Stimulated activated naive CD4-positive, alpha-beta T cell (primary cell): ENCODE results near the gene ATP2B2.

Experiments
- DNase-seq, 6 experiments: peaks; one replicate each; lab custom pipeline; 2025; lab: John Stamatoyannopoulos, UW

The ATP2B2 gene

DNA sequence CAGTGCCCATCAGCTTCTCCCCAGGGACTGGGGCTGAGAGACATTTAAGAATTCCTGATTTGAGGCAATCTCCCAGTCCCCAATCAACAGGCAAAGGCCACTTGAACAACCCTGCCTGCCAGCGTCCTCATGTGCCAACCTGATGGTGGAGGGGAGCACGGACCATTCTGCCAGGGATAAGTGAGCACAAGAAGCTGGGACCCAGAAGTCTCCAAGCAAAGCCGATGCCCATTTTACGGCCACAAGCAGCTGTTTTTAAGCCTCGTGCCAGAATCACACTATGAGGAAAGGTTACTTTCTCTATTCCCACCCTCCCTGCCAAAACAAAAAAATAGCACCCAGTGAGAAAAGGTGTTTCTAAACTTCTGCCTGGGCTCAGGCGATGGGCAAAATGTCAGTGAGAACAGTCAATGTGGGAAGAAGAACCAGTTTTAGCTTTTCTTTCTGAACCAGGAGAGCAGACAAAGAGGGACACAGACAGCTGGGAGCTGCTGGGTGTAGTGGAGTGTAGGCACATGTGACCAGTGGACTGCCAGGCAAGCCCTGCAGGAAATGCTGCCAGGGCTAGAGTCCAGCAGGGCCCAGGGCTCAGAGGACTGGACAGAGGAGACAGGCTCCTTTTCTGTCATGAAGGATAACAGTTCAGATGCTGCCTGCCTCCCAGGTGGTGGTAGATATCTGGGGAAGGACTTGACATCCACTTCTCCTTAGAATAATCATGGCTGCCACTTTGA, 57.7 kb downstream of the ATP2B2 start:
- no peak for DNase-seq

DNA sequence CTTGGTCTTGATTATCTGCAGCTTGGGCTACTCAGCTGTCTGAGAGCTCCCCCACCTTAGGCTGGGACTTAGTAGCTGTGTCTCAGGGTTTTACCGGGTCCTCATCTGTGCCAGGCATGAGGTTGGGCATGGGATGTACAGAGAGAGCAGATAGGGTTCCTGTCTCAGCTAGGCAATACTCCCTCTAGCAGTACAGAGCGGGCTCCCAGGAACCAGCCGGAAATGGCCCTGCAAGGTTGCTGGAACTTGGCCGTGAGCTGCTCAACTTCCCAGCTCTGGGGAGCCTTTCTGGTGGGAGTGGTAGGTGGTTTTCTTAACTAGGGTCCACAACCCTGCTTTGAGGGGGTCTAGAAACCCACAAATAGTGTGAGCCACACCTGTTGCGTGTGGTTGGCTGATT, 58.3 kb downstream of the ATP2B2 start:
- DNase-seq, result no peak

DNA sequence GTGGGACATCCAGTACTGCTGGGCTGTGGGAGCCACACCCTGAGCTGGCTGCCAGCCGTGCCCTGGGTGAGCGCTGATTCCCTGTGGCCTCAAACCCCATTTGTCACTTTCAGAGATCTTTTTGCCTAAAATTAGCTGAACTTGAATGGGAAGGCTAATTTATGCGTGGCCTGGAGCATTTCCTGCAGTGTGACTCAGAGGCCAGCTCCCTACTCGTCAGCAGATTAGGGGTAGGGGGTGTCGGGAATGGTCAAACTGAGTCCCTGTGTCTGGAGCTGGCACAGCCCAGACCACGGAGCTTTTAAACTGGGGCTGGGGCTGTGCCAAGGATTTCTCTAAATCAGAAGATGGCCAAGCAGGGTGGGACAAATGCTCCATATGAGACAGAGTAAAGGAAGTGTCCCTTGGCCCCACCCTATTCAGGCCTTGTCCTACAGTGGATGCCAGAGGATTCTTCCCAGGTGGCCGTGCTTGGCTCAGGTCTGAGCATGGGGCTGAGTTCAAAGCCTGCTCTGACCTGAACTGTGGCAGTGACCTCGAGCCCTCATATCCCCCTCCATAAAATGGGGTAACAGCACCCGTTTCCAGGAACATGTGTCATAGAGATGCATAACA, 59.7 kb downstream of the ATP2B2 start:
- DNase-seq, result no peak

DNA sequence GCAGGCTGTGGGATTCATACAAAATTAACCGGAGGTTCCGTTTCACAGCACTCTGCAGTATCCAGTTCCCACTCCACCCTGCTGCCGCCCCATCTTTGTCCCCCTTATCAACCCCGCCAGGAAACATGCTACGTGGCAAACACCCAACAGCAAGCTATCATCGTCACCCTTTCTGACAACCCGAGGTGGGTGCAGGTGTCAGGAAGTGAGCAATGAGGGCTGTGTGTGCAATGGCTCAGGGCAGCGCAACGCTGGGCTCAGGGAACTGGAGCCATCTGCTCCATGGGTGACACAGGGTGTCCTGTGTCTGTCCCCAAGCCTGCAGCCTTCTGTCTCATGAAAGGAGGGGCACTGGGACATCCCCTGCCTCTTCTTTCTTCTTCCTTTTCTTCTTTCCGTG, 60.9 kb downstream of the ATP2B2 start:
- no peak for DNase-seq

DNA sequence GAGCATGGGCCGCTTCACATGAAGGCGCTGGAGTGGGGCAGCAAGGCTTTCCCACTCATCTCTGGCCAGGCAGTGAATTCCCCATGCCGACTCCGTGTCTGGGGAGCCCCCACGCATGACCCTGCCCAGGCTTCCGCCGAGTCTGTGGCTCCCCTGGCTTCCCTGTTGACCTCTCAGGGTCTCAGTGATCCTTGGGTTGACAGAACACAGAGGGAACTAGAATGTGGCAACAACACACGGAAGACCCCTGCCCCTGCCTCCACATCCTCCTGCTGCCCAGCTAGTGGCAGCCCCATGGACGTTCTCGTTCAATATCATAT, 61.3 kb downstream of the ATP2B2 start:
- DNase-seq, result no peak

DNA sequence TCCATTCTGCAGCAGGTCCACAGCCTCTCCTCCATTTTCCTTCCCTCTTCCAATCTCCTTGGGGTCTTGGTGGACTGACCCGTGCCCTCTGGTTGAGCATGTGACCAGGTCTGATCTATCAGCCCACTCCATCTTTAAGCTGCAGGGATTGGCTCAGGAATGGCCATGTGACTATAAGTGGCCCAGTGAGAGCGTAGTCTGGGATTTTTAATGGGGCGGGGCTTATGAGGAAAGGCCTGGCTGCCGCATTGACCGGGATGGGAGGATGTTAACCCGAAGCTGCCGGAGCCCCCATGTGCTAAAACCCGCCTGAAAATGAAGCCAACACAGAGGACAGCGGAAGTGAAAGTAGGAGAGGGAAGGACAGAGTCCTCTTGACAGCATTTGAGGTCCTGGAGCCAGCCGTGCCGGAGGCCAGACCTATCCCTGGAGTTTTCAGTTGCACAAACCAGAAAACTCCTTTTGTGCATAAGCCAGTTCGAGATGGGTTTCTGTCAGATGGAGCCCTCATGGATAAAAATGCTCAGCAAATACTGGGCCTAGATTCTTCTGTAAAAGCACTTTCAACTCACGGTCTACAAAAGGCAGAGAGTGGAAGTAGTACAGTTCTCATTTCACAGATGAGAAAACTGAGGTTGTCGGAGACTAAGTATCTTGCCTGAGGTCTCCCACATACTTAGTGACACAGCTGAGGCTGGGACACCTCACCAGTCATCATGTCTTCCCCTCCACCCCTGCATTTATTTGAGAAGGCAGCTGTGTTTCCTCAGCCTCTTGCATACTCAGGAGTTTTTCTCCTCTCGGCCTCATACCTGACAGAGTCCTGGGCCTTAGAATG, 61.9 kb downstream of the ATP2B2 start:
- no peak for DNase-seq

DNA sequence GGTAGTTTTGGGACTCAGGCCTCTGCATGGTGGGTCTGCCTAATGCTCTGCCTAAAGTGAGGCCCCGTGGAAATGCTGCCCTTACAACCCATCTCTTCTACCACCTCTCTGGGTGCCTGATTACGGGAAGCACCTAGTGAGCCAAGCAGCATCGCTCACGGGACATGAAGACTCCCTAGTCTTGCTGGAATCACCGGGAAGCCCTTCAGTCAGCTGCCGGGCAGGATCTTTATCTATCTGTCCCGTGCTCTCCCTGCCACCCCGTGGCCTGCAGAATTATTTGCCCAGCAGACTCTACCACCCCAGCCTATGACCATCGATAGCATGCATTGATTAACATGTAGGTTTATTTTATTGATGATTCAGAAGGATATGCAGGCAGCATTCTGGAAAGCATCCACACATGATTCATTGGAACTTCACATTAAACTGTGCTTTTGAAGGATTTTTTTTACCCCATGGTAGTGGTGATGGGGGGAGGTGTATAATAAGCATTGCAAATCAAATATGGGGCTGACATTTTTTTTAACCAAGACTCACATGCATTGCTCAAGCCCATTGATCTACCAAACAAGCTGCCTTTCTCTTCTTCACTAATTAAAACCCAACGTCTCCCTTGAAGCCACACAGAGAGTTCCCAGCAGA, 63.1 kb downstream of the ATP2B2 start:
- no peak for DNase-seq

DNA sequence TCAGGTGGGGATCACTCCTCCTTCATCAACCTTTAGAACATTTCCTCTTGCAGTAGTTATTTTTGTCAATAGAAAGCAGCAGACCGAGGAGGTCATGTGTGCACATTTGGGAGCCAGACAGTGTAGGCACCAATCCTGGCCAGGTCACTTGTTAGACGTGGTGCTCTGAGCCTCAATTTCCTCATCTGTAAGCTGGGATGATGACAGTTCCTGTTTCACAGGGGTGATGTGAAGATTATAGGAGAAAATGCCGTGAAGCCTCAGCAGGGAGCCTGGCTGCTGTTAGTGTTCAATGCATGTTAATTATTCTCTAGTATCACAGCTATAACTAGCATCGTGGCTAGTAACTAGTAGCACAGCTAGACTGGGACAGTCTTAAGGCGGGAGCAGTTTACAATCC, 64.7 kb downstream of the ATP2B2 start:
- no peak for DNase-seq

DNA sequence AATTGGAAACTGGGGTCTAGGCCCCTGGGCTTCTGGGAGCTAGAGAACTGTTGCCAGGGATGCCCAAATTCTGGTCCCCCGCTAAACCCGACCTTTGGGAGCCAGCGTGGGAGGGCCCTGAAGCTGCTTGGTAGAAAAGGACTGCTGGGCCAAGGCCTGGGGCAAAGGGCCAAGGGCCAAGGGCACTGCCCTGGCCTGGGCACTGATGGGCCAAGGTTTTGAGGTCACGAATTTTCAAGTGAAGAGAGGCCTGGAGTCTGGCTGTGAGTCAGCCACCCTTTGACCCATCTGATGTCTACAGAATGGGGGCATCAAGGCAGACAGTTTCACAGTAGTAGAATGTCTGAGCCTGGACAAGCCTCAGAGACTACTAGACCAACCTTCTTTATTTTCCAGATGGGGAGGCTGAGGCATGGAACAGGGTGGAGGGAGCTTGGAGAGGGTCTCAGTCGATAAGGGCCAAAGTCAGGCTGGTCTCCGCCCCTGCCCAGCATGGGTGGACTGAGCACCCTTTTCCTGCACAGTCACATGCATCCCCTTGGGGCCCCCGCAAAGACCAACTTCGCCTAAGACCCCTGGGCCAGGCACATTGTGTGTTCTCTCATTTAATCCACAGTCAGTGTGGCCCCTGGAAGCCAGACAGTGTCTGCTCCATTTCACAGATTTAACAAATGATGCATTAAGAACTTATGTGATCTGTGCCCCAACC, 66.3 kb downstream of the ATP2B2 start:
- no peak for DNase-seq

DNA sequence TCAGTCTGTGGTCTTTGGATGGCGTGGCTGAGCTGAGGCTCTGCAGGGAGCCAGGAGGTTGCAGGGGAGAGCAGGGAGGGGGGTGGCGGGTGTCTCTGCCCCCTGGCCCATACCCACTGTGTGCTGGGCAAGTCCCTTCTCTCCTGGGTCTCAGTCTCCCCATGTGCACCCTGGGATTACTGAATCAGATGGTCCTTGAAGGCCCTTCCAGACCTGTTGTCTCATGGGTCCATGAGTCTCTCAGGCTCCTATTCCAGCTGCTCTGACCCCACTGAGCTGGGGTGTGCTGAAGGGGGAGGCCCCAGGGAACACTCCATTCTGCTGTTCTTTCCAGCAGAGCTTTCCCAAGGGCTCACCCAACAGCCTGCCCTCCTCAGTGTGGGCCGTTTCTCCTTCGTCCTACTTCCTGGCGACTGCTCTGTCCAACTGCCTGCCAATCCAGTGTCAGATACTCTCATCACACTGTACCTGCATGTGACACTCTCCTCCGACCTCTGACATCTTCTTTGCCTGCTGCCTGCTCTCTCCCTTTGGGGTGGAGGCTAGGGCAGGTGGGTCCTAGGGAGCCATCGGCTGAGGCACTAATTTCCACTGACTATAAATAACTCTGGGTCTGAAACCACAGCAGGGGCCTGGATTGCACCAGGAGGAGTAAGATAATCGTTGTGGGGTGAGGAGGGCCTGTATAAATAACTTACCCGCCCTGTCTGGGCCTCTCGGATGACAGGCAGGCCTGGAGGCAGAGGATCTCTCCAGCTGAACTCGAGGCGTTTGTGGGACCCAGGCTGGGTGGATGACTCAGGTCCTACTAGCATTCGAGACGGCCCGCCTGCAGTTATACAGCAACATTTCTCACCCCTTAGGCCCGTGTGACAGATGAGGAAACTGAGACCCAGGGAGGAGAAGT, 67.1 kb downstream of the ATP2B2 start:
- DNase-seq, result no peak

DNA sequence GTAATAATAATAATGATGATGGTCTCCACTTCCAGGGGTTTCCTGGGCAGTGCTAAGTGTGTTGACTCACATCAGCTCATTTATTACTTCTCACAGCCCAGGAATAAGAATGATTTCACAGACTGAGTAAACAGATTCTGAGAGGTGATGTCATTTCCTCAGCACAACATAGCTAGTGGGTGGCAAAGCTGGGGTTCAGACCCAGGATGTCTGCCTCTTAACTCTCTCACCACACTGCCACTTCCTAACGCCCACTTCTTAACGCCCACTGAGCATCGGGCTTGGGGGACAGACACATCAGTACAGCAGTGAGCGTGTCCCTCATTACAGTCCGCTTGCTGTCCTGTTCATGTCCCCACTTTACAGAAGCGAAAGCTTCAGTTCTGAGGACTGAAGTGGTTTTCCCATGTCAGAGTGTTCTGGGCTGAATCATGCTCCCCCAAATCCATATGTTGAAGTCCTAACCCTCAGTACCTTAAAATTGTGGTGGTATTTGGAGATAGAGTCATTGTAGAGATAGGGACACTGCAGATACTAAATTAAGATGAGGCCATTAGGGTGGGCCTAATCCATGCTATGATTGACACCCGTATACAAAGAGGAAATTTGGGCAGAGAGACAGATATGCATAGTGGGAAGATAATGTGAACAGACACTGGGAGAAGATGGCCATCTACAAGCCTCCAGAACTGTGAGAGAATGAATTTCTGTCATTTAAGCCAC, 68.0 kb downstream of the ATP2B2 start:
- DNase-seq, result peak in 5 of 6 experiments; percentile 8 to 56 (median 14)

DNA sequence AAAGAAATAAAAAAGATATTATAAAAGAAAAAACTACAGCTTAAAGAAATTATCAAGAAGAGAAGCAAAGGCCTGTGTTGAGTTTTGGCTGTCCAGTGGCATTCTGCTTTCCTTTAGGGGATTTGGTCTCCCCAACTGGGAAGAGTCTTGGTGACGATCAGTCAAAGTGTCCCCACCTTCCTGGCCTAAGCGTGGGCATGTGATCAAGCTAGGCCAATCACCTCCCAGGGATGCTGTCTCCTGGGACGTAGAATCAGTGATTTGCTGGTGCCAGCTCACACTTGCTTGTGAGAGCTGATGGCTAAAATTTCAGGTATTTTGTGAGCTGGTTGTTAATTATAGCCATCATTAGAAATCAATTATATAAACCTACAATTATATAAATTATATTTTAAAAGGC, 69.5 kb downstream of the ATP2B2 start:
- no peak for DNase-seq

DNA sequence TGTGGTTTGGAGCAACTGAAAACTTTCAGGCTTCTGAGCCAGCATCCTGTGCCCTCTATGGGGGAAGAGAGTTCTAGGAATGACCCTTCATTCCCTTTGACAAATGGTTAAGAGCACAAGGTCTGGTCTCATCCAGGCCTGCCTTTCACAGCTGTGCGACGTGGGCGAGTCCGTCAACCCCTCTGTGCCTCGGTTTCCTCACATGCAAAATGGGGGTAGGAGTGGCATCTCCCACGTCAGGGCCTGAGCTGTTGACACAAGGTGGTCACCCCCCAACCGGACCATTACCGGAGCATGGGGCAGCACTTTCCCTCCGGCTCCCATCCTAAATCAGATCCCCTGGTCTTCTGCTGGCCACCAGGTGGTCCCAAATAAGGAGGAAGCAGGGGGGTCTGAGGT, 70.4 kb downstream of the ATP2B2 start:
- DNase-seq, result no peak

DNA sequence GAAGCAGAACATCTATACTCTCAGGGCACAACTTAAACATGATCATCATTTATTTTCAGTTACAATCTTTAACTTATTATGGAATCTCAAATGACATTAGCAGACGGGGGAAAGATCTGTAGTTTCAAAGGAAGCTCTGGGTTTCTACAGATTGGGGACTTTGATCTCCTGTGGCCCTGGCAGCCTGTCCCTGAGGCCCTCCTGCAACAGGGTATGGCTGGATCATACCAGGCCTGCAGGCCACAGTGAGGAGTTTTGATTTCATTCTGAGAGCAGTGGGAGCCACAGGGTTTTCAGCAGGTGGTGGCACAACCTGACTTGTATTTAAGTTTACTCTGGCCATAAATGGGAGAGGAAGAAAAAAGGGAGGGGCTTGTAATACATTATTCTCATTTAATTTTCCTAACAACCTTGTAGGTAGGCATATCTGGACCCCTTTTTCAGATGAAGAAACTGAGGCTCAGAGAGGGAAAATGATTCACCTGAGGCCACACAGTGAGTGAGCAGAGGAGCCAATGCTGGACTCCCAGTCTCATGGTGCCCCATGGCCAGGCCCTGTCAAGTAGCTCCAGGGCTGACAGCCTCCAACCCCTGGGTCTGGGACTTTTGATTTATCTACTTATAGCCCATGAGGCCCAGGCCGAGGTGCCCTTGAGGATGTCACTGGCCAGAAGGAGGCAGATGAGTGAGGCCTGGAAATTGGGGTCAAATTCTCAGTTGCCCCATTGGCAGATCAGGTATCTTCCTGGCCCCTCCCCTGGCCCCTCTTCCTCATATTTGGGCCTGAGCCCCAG, 71.0 kb downstream of the ATP2B2 start:
- no peak for DNase-seq

DNA sequence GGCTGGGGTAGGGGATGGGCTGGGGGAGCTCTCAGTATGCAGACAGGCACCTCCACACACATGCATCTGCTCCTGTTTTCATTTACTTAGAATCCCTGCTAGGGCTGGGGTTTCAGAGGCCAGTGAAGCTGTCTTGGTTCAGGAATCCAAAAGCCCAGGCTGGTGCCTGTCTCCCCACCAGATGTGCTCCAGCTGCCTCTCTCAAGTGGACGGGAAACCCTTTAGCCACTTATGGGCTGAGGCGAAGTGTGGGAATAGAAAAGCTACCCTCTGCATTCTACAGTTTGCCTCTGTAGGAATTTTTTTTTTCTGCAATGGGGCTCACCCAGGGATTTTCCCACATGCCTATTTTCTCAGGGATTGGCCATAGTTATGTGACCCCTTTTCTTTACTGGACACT, 72.5 kb downstream of the ATP2B2 start:
- no peak for DNase-seq

DNA sequence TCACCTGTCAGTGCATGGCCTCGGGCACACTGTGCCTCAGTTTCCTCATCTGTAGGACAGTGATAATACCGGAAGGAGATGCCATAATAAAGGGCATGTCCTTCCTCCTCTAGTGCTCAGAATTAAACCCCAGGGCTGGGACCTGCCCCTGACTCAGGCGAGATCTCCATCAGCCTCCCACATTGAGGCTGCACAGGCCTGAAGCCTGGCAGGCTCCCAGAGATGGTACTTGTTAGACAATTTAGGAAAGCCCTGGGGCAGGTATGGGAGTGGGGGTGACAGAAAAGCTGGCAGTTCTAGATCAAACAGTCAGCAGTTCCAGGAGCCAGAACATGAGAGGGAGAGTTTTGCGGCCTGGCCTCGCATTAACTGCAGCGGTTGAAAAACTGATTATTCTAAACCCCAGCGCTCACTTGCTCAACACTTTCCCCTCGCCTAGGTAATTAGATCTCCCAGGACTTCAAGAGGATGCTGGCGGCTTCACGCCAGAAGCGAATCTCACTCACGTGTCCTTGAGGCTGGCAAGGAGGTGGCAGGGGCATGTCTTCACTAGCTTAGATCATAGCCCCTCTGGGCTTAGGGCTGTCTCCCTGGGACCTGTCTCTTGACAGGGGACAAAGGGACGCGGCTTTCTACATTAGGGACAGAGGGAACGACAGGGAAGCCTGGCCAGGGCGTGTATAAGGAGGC, 73.1 kb downstream of the ATP2B2 start:
- no peak for DNase-seq

DNA sequence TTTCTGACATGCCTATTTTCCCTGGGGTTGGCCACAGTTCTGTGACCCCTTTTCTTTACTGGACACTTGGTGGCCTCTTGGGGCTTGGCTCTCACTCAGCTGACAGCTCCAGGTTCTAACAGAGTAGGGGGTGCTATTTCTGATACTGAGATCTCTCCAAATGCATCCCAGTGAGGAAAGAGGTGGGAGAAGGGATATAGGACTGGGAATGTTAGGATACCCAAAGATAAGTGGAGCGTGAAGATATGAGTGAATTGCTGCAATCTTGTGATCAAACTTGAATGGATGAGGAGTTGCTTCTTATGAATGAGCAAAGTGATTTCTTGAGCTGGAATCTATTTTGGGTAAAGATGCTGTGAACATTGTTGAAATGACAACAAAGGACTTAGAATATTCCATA, 74.6 kb downstream of the ATP2B2 start:
- no peak for DNase-seq

DNA sequence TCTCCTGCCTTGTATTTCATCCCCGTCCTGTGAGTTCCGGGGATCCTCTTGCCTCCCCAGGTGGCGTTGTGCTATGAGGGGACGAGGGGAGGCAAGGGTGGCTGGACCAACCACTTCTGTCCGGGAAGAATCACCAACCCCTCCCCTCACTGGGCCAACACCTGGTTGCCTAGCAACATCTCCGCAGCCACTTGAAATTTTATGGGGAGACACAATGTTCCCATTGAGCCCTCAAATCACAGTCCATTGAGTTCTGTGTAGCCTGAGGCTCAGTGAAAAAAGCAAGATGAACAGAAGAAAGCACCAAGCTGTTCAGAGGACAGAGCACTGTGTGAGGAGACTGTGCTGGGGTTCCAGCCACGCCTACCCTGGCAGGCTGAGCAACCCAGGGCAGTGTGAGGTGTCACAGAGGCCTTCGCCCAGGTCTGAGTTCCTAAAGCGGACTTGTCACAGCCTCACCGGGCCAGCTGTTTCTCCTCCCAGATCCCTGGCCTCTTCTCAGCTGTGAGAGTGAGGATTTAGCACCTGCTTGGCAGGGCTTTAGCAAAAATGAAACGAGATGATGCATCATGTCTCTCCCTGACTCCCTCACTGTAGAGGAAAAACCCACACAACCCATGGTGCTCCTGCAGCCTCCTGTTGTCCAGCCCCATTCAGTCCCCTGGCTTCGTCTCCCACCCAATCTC, 76.8 kb downstream of the ATP2B2 start:
- DNase-seq, result no peak
